Breast epithelium (tissue), 4 donors: Measurements from ENCODE around the gene SLC17A5. TPM values are rescaled to one million over a fixed set of nuclear protein-coding genes. Genes with fewer than 3 reads are reported as not detected.

Source experiments
- DNase-seq, 2 donors: peaks; one replicate each; pipeline ENCODE4 v3.0.0-alpha.2; 2019; ENCODE audit warnings: low spot score in 2 of 2
- H3K27ac ChIP-seq, 2 donors: fragments of 200-600 bp; sonication (generic) in 1 of 2; one replicate each; pipeline ENCODE4 v1.5.1; 2016 to 2019; ENCODE audit warnings: mild to moderate bottlenecking in 1 of 2
- H3K27me3 ChIP-seq, 2 donors: fragments of 200-600 bp; sonication (generic) in 1 of 2; one replicate each; pipeline versions ENCODE4 v1.5.1 to v1.6.0; 2017 to 2019; ENCODE audit warnings: control low read depth in 1 of 2, mild to moderate bottlenecking in 1 of 2
- H3K36me3 ChIP-seq: fragments of 200-600 bp; one replicate; pipeline ENCODE4 v1.5.1; 2019
- H3K4me1 ChIP-seq, 2 donors: fragments of 200-600 bp; sonication (generic); one replicate each; pipeline ENCODE4 v1.5.1; 2016 to 2019; ENCODE audit warnings: control low read depth in 1 of 2
- H3K4me3 ChIP-seq, 3 donors: fragments of 200-600 bp; sonication (generic); 1 replicate in 2 of 3; 2 replicates in 1 of 3; pipeline ENCODE4 v1.5.1; 2016 to 2019; ENCODE audit warnings: mild to moderate bottlenecking in 3 of 3, moderate library complexity in 2 of 3
- H3K9me3 ChIP-seq, 2 donors: fragments of 200-600 bp; sonication (generic) in 1 of 2; one replicate each; pipeline ENCODE4 v1.5.1; 2016 to 2019; ENCODE audit warnings: control low read depth in 1 of 2
- POLR2A ChIP-seq: fragments of 450-650 bp; IDR thresholded peaks from one replicate; pipeline ENCODE4 v1.6.1; 2016; ENCODE audit warnings: antibody characterized with exemption, mild to moderate bottlenecking, moderate library complexity
- POLR2AphosphoS5 ChIP-seq, 3 donors: sonication (generic); formaldehyde crosslinking; IDR thresholded peaks; one replicate each; pipeline ENCODE4 v1.6.1; 2017; ENCODE audit warnings: antibody characterized with exemption in 3 of 3
- intact Hi-C: fragments of 100-400 bp; cut with DNase I; formaldehyde crosslinking; loops from one replicate; pipeline ENCODE4 v1.15.1; 2023; ENCODE audit warnings: low total_unique reads
- total RNA-seq, 3 donors: library from RNA; depleted of rRNA; stranded (reverse); fragments of >200 nt; gene quantifications; one replicate each; pipeline ENCODE4 v1.1.0, GENCODE V29; 2016
- TF ChIP-seq, protein P1 (sequence below), 3 donors: fragments of 450-650 bp; IDR thresholded peaks; one replicate each; pipeline ENCODE4 v1.5.1; 2016 to 2017; ENCODE audit warnings: antibody characterized with exemption in 3 of 3, mild to moderate bottlenecking in 3 of 3, moderate library complexity in 3 of 3

Gene SLC17A5
- total RNA-seq, 3 donors from 2014 or later = 28.8 to 35.1 (median 35.0) TPM

DNA sequence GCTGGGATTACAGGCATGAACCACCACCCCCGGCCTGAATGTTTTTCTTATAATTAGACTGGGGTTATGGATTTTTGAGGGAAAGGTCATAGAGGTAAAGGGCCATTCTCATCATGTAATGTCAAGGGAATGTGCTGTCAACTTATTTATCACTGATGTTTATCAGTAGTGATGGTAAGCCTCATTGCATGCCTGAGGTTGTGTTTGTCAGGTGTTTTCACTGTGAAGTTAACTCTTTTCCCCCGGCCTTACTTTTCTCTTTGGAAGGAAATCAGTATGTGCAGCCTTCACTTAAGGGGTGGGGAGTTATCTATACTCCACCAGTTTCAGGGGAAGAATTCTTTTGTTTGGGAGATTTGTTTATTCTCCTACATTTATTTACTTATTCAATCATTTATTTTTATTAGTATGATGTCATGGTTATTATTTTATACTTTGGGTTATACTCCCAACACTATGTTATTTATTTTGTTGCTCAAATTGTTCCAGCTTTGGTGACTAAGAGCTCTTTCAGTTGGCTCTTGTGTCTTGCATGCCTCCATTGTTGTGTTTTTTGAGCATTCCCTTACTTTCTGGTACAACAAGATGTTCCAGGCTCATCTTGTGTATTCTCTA, 2.8 kb upstream of the SLC17A5 start:
- Histone ChIP-seq H3K27ac (no peak overlapping the region), H3K4me1 (no peaks in the 10 kb centered on the region), H3K27me3 (no peaks in the 10 kb centered on the region), H3K9me3 (no peaks in the 10 kb centered on the region), H3K4me3 (no peak overlapping the region), H3K36me3 (no peaks in the 10 kb centered on the region)
- intact Hi-C loops = no loop called here
- TF ChIP-seq POLR2AphosphoS5 (IDR thresholded peaks at IDR 0.05) (no peak), POLR2A (no peak)
- TF ChIP-seq, protein P1, sequence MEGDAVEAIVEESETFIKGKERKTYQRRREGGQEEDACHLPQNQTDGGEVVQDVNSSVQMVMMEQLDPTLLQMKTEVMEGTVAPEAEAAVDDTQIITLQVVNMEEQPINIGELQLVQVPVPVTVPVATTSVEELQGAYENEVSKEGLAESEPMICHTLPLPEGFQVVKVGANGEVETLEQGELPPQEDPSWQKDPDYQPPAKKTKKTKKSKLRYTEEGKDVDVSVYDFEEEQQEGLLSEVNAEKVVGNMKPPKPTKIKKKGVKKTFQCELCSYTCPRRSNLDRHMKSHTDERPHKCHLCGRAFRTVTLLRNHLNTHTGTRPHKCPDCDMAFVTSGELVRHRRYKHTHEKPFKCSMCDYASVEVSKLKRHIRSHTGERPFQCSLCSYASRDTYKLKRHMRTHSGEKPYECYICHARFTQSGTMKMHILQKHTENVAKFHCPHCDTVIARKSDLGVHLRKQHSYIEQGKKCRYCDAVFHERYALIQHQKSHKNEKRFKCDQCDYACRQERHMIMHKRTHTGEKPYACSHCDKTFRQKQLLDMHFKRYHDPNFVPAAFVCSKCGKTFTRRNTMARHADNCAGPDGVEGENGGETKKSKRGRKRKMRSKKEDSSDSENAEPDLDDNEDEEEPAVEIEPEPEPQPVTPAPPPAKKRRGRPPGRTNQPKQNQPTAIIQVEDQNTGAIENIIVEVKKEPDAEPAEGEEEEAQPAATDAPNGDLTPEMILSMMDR (IDR thresholded peaks at IDR 0.05) = no peak
- no peak for DNase-seq

DNA sequence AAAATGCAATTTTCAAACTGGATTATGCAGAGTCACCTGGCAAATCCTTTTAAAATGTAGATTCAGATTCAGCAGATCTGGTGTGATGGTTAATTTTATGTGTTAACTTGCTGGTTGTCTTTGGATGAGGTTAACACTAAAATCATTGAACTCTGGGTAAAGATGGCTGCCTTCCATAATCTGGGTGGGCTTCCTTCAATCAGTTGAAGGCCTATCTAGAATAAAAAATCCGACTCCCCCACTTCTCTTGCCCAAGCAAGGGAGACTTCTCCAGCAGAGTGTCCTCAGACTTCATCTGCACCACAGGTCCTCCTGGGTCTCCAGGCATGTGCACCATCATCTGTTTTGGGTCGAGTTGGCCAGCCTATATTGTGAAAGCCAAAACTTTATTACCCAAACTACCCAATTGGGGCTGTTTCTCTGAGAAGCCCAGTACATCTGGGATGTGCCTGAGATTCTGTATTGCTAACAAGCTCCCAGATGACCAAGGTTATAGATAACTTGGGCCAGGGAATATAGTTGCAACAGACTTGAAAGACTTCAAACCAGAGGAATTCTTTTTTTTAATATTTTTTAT, 1.6 kb upstream of the SLC17A5 start:
- Histone ChIP-seq H3K4me3 (peak overlapping the region in 2 of 3 donors; percentile 83 to 100), H3K27me3 (no peaks in the 10 kb centered on the region), H3K36me3 (no peaks in the 10 kb centered on the region), H3K9me3 (no peaks in the 10 kb centered on the region), H3K4me1 (no peaks in the 10 kb centered on the region), H3K27ac (peak overlapping the region in 1 of 2 donors; percentile 70)
- DNase-seq = no peak
- TF ChIP-seq POLR2A (no peak), POLR2AphosphoS5 (IDR thresholded peaks at IDR 0.05) (no peak)
- TF ChIP-seq, protein P1 (IDR thresholded peaks at IDR 0.05) = no peak
- intact Hi-C loops = no loop called here

DNA sequence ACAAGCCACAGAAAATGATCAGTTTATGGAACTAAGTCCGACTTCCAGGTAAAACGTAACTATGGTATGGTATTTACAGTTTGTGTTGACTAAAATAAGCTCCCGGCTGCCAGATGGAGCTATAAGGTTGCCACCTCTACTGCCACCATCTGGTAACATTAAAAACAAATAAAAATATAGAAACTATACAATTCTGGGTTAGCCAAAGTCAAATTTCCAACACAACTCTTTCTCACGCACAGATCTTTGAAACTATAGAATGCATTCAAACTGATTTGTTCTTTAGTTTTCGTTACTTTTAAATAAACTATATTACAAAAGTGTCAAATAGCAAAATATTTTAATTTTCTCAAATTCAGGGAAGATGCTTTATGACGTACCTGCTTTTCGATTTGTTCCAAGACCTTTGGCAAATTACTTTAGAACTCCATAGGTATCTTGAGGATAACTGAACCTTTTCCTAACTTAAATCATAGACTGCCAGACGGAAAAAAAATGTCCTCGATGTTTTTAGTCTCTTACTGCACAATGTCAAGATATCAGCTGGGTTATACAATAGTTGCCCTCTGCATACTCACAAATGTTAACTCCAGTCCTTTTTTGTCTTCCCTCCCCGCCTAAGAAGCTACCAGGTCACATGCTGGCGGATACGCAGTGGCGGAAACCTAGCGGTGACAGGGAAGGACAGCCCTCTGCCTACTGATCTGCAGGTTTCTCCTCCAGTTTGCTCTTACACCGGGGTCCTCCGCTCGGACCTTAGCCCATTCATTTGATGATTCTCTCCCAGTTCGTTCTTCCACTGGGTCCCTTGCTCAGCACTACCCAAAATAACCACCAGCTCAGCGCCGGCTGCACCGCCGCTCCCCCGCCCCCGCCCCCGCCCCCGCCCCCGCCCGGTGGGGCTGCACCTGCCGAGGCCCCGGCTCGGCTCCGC, 888 bp downstream of the SLC17A5 start:
- peak overlapping the region; percentile 94 to 97 for H3K27ac ChIP-seq
- intact Hi-C loops = no loop called here
- H3K4me3 ChIP-seq = peak overlapping the region; percentile 83 to 100 (median 90)
- H3K27me3 ChIP-seq = no peaks in the 10 kb centered on the region
- no peak for TF ChIP-seq POLR2A
- TF ChIP-seq, protein P1 (IDR thresholded peaks at IDR 0.05) = peak in 2 of 3 donors; percentile 27 to 57
- TF ChIP-seq POLR2AphosphoS5 (IDR thresholded peaks at IDR 0.05) = peak in 1 of 3 donors; percentile 21
- peak in 1 of 2 donors; percentile 53 for DNase-seq
- no peaks in the 10 kb centered on the region for H3K36me3 ChIP-seq
- no peaks in the 10 kb centered on the region for H3K4me1 ChIP-seq
- H3K9me3 ChIP-seq = no peaks in the 10 kb centered on the region

DNA sequence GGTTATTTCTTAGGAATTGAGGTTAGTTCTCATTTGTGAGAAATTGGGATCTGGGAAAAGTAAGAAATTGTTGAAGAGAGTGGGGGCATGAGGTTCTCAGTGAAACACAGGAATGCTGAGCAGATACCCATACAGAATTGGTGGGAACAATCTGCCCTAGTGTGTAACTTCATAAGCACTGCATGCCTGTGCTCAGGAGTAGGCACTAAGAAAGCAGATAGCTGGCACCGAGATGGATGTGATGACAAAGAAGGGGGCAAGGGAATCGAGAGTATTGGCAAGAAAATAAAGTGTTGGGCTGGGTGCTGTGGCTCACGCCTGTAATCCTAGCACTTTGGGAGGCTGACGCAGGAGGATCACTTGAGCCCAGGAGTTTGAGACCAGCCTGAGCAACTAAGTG, 4.0 kb downstream of the SLC17A5 start:
- Histone ChIP-seq H3K27ac (no peak overlapping the region), H3K4me1 (no peaks in the 10 kb centered on the region), H3K27me3 (no peaks in the 10 kb centered on the region), H3K36me3 (no peaks in the 10 kb centered on the region), H3K4me3 (no peak overlapping the region), H3K9me3 (no peaks in the 10 kb centered on the region)
- DNase-seq = no peak
- TF ChIP-seq POLR2AphosphoS5 (IDR thresholded peaks at IDR 0.05) = no peak
- TF ChIP-seq POLR2A = no peak
- TF ChIP-seq, protein P1 (IDR thresholded peaks at IDR 0.05) = no peak
- intact Hi-C loops = no loop called here
